ENCODE data around the gene RERE. TPM values are rescaled to one million over a fixed set of nuclear protein-coding genes. Genes with fewer than 3 reads are reported as not detected.

The RERE gene
- polyA plus RNA-seq, 1 of the 3 experiments (the other 2 are of a cell fraction), result 8.1 TPM

DNA sequence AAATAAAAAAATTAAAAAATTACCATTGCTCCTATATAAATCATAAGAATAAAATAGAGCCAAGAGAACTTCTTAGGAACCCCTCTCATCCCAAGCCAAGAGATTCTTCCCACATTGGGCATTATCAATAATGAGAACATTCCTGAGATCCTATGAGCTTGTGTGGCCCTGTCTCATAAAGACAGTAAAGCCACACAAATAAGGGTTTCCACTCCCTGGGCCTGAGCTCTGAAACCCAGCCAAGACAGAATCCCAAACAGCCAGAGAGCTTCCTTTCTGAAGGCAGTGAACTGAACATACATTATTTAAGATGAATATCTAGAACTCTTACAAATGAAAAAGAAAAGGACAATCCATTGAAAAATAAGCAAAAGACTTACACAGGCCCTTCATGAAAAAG, 431.2 kb downstream of the RERE start:
- CTCF ChIA-PET, result interaction anchor here (1.1 to 1.4 kb wide), 4 partner anchors 9 to 371 kb away, joined by 3 to 4 read pairs (median 4); no protein-coding TSS in a partner anchor
- Histone ChIP-seq H3F3A (replicated peaks; ENCODE audit: insufficient read depth) (peaks cover 13% of the 10 kb centered on the region), H3K9ac (no peak overlapping the region), H3K36me3 (replicated peaks in 1 of 2; ENCODE audit: control insufficient read depth in 1 of 2, insufficient read depth in 2 of 2, low read length in 1 of 2) (peaks cover 3 to 35% of the 10 kb centered on the region in 2 experiments), H2AFZ (ENCODE audit: low read depth) (no peak overlapping the region), H3K27me3 (ENCODE audit: insufficient read depth) (no peaks in the 10 kb centered on the region), H3K79me2 (ENCODE audit: insufficient read depth) (peaks cover 86% of the 10 kb centered on the region), H3K9me2 (no peaks in the 10 kb centered on the region), H3K9me3 (no peaks in the 10 kb centered on the region), H3K4me3 (ENCODE audit: low read depth in 2 of 2, low read length in 1 of 2) (no peak overlapping the region), H3K4me1 (ENCODE audit: control insufficient read depth in 1 of 2, insufficient read depth in 2 of 2, low read depth in 1 of 2, low read length in 1 of 2) (peaks cover 14 to 17% of the 10 kb centered on the region in 2 experiments; a peak in 2 of 4 replicates), H3K4me2 (no peak overlapping the region), H3K27ac (ENCODE audit: low read depth in 2 of 2, low read length in 1 of 2) (no peak overlapping the region), H4K20me1 (ENCODE audit: insufficient read depth) (peaks cover 34% of the 10 kb centered on the region)
- POLR2A ChIA-PET, result no interaction called here
- DNase-seq, result no peak
- TF ChIP-seq RCOR1 (IDR thresholded peaks at IDR 0.05; ENCODE audit: low read length) (no peak), MEF2A (IDR thresholded peaks at IDR 0.05; ENCODE audit: borderline replicate concordance, low read depth) (no peak), REST (IDR thresholded peaks at IDR 0.05; ENCODE audit: low read depth, low read length) (no peak), YY1 (IDR thresholded peaks at IDR 0.05; ENCODE audit: low read depth) (no peak), ELF1 (IDR thresholded peaks at IDR 0.05) (no peak), GABPA (IDR thresholded peaks at IDR 0.05; ENCODE audit: low read depth) (no peak), TAF1 (IDR thresholded peaks at IDR 0.05; ENCODE audit: borderline replicate concordance, low read depth, low read length) (no peak), JUND (IDR thresholded peaks at IDR 0.05) (no peak), CHD2 (IDR thresholded peaks at IDR 0.05; ENCODE audit: low read length, partially characterized antibody) (no peak), EZH2phosphoT487 (IDR thresholded peaks at IDR 0.05; ENCODE audit: borderline replicate concordance, low read depth) (no peak), IRF3 (IDR thresholded peaks at IDR 0.05; ENCODE audit: low read depth, low read length) (no peak)
- TF ChIP-seq, protein P1, sequence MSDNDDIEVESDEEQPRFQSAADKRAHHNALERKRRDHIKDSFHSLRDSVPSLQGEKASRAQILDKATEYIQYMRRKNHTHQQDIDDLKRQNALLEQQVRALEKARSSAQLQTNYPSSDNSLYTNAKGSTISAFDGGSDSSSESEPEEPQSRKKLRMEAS (IDR thresholded peaks at IDR 0.05; ENCODE audit: low read depth), result no peak
- TF ChIP-seq, protein P2, sequence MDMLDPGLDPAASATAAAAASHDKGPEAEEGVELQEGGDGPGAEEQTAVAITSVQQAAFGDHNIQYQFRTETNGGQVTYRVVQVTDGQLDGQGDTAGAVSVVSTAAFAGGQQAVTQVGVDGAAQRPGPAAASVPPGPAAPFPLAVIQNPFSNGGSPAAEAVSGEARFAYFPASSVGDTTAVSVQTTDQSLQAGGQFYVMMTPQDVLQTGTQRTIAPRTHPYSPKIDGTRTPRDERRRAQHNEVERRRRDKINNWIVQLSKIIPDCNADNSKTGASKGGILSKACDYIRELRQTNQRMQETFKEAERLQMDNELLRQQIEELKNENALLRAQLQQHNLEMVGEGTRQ (IDR thresholded peaks at IDR 0.05; ENCODE audit: borderline replicate concordance, low read depth, low read length), result no peak

Measured in SK-N-SH (cell line).